Activated T-cell treated with anti-CD3 and anti-CD28 coated beads, Interleukin-2, amount 50 U/mL, for 48 hours (primary cell): ENCODE data around the gene APOL3.
"Not testable (repeated sequence)": the region's sequence is repeated elsewhere in the genome, so short reads cannot be mapped to it uniquely, and the experiment has no call there.

Experiments
- DNase-seq, 2 experiments: peaks; one replicate each; pipeline ENCODE4 v3.0.0-alpha.2; 2020

Gene APOL3

DNA sequence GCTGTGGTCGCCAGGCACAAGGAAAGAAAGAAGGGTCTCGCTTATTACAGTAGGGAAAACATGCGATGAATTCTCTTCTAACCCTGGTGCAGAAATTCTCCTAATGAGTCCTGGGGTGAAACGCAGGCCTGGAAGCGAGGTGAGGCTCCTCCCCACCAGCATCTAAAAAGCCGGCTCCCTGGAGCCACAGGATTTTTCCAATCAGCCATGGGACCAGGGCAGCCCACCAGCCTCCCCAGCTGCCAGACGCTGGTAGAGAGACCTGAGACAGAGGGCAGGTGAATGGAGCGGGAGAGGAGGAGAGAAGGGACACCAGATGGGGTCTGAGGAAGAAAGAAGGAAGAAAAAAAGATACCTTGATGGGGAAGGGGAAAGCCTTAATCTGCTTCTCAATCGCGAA, 28.6 kb downstream of the APOL3 start:
- no peak for DNase-seq

- no peak for DNase-seq
These were observed 30.8 kb downstream of the APOL3 start for GRCh38 chr22:36129486-36130388.

GRCh38 chr22:36129071-36129470, 31.5 kb downstream of the APOL3 start:
- no peak for DNase-seq

GRCh38 chr22:36125994-36126531, 34.5 kb downstream of the APOL3 start:
- DNase-seq: no peak

DNA sequence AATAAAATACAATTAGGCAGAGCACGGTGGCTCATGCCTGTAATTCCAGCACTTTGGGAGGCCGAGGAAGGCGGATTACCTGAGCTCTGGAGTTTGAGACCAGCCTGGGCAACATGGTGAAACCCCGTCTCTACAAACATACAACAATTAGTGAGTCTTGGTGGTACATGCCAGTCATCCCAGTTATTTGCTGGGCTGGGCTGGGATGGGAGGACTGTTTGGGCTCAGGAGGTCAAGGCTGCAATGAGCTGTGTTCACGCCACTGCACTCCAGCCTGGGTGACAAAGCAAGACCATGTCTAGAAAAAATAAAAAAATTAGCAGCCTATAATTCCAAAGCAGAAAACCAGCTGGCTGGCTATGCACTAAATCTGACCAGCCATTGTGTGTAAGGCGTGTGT, 35.1 kb downstream of the APOL3 start:
- no peak for DNase-seq

DNA sequence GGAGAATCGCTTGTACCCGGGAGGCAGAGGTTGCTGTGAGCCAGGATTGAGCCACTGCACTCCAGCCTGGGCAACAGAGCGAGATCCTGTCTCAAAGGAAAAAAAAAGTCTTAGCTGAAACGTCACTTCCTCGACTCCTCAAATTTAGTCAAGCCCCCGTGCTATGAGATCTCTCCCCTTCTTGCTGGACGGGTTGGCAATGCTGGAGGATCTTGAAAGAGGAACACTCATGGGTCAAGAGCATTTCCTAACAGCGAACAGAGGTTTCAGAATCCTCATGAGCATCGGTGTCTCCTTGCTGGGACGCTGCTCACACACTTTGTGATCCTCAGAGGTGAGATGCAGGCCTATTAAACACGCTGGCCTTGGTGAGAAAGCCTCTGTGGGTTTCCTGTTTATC, 35.9 kb downstream of the APOL3 start:
- DNase-seq: no peak

GRCh38 chr22:36123673-36124630, 36.6 kb downstream of the APOL3 start:
- peak; percentile 91 to 94 for DNase-seq

- not testable (repeated sequence) for DNase-seq
These were observed 39.8 kb downstream of the APOL3 start for GRCh38 chr22:36120621-36121351.

GRCh38 chr22:36117053-36117554, 43.5 kb downstream of the APOL3 start:
- DNase-seq: no peak

DNA sequence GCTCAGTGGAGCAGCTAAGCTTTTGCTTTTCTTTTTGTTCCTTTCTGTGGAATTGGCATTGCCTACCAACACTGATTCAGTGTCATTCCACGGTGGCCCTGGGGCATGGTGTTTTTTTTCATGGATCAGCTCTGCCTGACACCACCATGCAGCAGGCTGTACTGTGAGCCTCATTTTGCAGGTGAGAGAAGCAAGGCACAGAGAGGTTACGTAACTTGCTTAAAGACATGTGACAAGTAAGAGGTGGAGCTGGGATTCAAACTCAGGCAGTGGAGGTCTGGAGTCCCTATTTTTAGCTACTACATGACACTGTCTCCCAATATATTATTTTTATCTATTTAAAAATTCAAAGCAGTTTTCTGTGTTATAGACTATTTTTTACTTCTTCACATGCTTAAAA, 44.4 kb downstream of the APOL3 start:
- no peak for DNase-seq

- no peak for DNase-seq
These were observed 47.4 kb downstream of the APOL3 start for GRCh38 chr22:36113121-36113520.

- DNase-seq: no peak
These were observed 49.2 kb downstream of the APOL3 start for GRCh38 chr22:36111316-36111715.

DNA sequence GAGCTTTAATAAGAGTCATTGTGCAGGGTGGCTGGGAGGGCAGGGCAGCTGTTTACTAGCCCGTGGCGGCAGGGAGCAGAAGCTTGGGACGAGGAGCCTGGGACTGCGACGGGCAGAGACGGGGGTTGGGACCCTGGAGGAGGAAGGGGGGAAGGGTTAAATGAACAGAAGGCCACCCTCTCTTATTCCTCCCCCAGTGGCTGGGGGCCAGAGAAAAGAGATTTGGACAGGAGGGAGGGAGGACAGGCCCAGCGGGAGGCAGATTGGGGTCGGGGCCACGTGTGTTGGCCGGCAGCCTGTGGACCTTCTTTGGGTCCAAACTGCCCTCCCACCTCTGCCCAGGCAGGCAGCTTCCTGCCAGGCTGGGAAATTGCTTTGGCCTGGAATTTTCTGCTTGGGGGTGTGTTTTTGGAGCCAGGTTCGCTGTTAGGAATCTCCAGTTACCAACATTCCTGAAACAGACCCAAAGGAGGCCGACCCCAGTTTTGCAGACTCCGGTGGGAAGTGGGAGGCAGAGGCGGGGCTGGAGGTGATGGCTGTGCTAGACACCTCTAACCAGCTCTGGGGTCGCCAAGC, 50.2 kb downstream of the APOL3 start:
- no peak for DNase-seq

- DNase-seq: no peak
These were observed 53.1 kb downstream of the APOL3 start for GRCh38 chr22:36107436-36107835.

DNA sequence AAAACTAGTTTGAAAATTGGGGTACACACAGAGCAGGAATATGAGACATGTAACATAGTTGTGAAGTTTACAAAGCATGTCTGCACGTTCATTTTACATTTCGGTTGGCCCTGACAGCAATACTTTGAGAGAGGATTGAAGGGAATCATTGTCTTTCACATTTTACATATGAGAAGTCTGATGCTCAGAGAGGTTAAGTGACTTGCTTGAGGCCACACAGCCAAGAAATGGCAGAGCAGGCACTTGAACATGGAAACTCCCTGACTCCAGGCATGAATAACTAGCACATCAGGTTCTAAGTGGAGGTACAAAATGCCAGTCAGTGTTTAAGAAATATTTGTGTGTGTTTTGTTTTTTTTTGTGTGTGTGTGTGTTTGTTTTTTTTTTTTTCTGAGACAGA, 53.6 kb downstream of the APOL3 start:
- DNase-seq: no peak

GRCh38 chr22:36104988-36105387, 55.6 kb downstream of the APOL3 start:
- DNase-seq: no peak

GRCh38 chr22:36104435-36104834, 56.1 kb downstream of the APOL3 start:
- no peak for DNase-seq

DNA sequence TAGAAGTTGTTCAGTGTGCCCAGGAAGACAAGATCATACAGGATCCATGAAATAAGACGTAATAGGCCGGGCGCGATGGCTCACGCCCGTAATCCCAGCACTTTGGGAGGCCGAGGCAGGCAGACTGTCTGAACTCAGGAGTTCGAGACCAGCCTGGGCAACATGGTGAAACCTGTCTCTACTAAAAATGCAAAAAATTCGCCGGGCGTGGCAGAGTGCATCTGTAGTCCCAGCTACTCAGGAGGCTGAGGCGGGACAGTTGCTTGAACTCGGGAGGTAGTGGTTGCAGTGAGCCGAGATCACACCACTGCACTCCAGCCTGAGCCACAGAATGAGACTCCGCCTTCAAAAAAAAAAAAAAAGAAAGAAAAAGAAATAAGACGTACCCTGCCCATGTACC, 56.7 kb downstream of the APOL3 start:
- no peak for DNase-seq

- no peak for DNase-seq
These were observed 57.6 kb downstream of the APOL3 start for GRCh38 chr22:36102995-36103394.

- no peak for DNase-seq
These were observed 58.8 kb downstream of the APOL3 start for GRCh38 chr22:36101756-36102155.

- not testable (repeated sequence) for DNase-seq
These were observed 59.6 kb downstream of the APOL3 start for GRCh38 chr22:36100908-36101307.
